ENCODE measurements around the gene CERS5.

The CERS5 gene

DNA sequence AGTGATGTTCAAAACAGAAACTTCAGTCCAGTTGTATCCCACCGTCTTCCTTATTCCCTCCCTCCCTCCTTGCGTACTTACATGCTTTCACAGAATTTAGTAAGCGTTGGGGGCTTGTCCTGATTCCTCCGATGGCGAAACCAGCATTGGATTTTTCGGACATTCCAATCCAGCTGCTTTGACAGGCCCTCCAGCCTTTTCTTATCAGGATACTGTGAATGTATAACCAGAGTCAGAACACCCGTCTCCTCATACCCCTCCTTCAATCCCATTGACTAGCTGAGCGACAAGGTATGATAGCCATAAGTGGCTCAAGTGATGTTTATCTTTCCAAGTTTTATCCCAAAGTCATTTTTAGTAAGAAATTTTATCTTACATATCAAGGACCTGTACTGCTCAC, 24.2 kb downstream of the CERS5 start:
- TF ChIP-seq, protein P1, sequence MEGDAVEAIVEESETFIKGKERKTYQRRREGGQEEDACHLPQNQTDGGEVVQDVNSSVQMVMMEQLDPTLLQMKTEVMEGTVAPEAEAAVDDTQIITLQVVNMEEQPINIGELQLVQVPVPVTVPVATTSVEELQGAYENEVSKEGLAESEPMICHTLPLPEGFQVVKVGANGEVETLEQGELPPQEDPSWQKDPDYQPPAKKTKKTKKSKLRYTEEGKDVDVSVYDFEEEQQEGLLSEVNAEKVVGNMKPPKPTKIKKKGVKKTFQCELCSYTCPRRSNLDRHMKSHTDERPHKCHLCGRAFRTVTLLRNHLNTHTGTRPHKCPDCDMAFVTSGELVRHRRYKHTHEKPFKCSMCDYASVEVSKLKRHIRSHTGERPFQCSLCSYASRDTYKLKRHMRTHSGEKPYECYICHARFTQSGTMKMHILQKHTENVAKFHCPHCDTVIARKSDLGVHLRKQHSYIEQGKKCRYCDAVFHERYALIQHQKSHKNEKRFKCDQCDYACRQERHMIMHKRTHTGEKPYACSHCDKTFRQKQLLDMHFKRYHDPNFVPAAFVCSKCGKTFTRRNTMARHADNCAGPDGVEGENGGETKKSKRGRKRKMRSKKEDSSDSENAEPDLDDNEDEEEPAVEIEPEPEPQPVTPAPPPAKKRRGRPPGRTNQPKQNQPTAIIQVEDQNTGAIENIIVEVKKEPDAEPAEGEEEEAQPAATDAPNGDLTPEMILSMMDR (IDR thresholded peaks at IDR 0.05; ENCODE audit: control extremely low read depth, extremely low read depth, low read depth, missing control alignments): no peak
- DNase-seq (ENCODE audit: extremely low spot score): no peak
- POLR2A ChIA-PET: no interaction called here
- CTCF ChIA-PET: interaction anchor here (1.0 to 11.0 kb wide), 6 partner anchors 10 to 72 kb away, joined by 3 to 54 read pairs (median 6); partner anchors contain the start of gene COX14

GRCh38 chr12:50132505-50133135, 34.5 kb downstream of the CERS5 start:
- ChIA-PET POLR2A (interaction anchor here (3.9 kb wide), 1 partner anchor 20 kb away, joined by 16 read pairs; the partner anchor contains the start of gene COX14), CTCF (interaction anchor here (0.7 to 15.5 kb wide), 35 partner anchors 10 to 372 kb away, joined by 3 to 296 read pairs (median 4); partner anchors contain the start of genes CERS5, COX14, DIP2B and GPD1)
- DNase-seq (ENCODE audit: extremely low spot score): peak; percentile 42
- TF ChIP-seq, protein P1 (IDR thresholded peaks at IDR 0.05; ENCODE audit: control extremely low read depth, extremely low read depth, low read depth, missing control alignments): peak; percentile 59

DNA sequence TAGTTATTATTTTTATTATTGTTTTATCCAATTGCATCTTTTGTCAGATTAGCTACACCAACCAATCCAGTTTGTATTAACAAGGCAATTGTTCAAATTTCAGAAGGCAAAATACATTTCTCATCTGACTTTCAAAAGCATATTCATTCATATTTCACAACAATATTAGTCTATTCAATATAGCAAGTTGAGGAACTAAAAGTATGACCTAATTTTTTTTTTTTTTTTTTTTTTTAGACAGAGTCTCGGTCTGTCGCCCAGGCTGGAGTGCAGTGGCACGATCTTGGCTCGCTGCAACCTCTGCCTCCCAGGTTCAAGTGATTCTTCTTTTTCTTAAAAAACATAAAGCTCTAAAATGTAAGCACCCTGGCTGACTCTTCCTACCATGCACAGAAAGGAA, 37.9 kb downstream of the CERS5 start:
- TF ChIP-seq, protein P1 (IDR thresholded peaks at IDR 0.05; ENCODE audit: control extremely low read depth, extremely low read depth, low read depth, missing control alignments): no peak
- ChIA-PET POLR2A (interaction anchor here (0.7 to 3.9 kb wide), 2 partner anchors 17 to 263 kb away, joined by 4 to 16 read pairs; partner anchors contain the start of gene COX14), CTCF (interaction anchor here (1.3 to 15.5 kb wide), 5 partner anchors 14 to 47 kb away, joined by 3 to 296 read pairs (median 6); partner anchors contain the start of gene COX14)
- DNase-seq (ENCODE audit: extremely low spot score): no peak

DNA sequence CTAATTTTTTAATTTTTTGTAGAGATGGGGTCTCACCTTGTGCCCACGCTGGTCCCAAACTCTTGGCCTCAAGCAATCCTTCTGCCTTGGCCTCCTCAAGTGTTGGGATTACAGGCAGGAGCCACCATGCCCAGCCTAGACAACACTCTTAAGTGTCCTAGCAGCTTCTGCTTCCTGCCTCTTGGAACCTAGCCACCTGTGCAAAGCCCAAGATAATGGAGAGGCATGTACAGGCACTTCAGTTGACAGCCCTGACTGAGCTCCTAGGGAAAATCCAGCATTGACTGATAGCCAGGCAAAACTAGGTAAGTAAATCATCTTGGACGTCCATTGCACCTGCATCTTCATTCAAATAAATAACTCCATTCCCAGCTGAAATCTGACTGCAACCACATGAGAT, 39.6 kb downstream of the CERS5 start:
- no peak for DNase-seq (ENCODE audit: extremely low spot score)
- ChIA-PET CTCF (interaction anchor here (0.7 to 15.5 kb wide), 9 partner anchors 12 to 187 kb away, joined by 3 to 296 read pairs (median 3); partner anchors contain the start of gene COX14), POLR2A (interaction anchor here (0.6 to 1.7 kb wide), 2 partner anchors 15 to 115 kb away, joined by 3 to 7 read pairs; partner anchors contain the start of gene COX14)
- TF ChIP-seq, protein P1 (IDR thresholded peaks at IDR 0.05; ENCODE audit: control extremely low read depth, extremely low read depth, low read depth, missing control alignments): no peak

DNA sequence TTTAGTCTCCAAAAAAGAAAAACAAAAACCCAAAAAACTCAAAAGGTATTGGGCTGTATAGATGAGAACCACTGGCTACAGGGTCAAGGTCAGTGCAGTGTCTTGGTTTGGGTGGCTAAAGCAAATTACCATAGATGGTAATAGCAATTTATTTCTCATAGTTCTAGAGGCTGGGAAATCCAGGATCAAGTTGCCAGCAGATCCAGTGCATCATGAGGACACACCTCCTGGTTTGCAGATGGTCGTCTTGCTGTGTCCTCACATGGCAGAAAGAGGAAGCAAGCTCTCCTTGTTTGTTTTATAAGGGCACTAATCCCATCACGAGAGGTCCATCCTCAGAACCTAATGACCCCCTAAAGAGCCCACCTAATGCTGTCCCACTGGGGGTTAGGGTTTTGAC, 44.0 kb downstream of the CERS5 start:
- ChIA-PET POLR2A (no interaction called here), CTCF (interaction anchor here (0.7 to 19.2 kb wide), 6 partner anchors 4 to 62 kb away, joined by 3 to 296 read pairs (median 4); partner anchors contain the start of gene COX14)

DNA sequence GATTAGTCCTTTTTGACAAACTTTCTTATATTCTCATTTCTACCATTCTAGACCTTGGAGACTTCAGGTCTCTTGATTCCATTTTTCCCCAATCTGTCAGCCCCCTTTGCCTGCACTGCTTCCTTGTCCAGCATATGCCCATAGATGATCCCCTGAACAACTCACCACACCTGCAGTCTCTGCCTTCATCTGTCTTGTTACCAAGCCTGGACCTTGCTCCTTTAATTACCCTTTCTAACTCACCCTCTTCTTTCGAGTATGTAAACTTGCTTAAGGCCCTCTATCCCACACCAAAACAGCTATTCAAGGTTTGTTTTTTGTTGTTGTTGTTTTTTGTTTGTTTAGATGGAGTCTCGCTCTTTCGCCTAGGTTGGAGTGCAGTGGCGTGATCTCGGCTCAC, 45.5 kb downstream of the CERS5 start:
- ChIA-PET POLR2A (interaction anchor here (1.9 kb wide), 1 partner anchor 10 kb away, joined by 12 read pairs; the partner anchor contains the start of gene COX14), CTCF (interaction anchor here (1.5 to 19.2 kb wide), 4 partner anchors 6 to 54 kb away, joined by 3 to 296 read pairs (median 150); partner anchors contain the start of gene COX14)
- DNase-seq (ENCODE audit: extremely low spot score): no peak
- TF ChIP-seq, protein P1 (IDR thresholded peaks at IDR 0.05; ENCODE audit: control extremely low read depth, extremely low read depth, low read depth, missing control alignments): no peak

More for the DNA sequence above, 44.0 kb downstream of the CERS5 start:
- no peak for DNase-seq (ENCODE audit: extremely low spot score)
- TF ChIP-seq, protein P1 (IDR thresholded peaks at IDR 0.05; ENCODE audit: control extremely low read depth, extremely low read depth, low read depth, missing control alignments): no peak
